ENCODE measurements around the gene LGR4.

GRCh38 chr11:27497284-27497866 is 24.8 kb upstream of the LGR4 start:
- no peak for TF ChIP-seq POLR2A (IDR thresholded peaks at IDR 0.05)
- TF ChIP-seq CTCF (IDR thresholded peaks at IDR 0.05 in 8 of 11, conservative IDR thresholded peaks at IDR 0.05 in 3 of 11): peak in 7 of 11 experiments; percentile 10 to 51 (median 41)
- no peak for TF ChIP-seq POLR2AphosphoS5 (IDR thresholded peaks at IDR 0.05)
